H9 (cell line): Measurements from ENCODE around the gene RNF217. TPM values are rescaled to one million over a fixed set of nuclear protein-coding genes. Genes with fewer than 3 reads are reported as not detected.
A peak's percentile ranks its signal among the peaks of the same experiment; 100 is the strongest.

Experiments used
- DNase-seq: peaks from one replicate; pipeline ENCODE4 v3.0.0-alpha.2; 2017
- H2AFZ ChIP-seq: one replicate; pipeline ENCODE4 v1.6.1; 2013; ENCODE audit warnings: mild to moderate bottlenecking, low read length, control low read depth, moderate library complexity
- H2AK5ac ChIP-seq: 2 replicates; pipeline ENCODE4 v1.6.1; 2013; ENCODE audit warnings: low read length, control low read depth, mixed read lengths; ENCODE audit not compliant: insufficient read length
- H2BK120ac ChIP-seq: one replicate; pipeline ENCODE4 v1.6.1; 2013; ENCODE audit warnings: low read depth, mild to moderate bottlenecking, low read length, control low read depth, inconsistent platforms; ENCODE audit not compliant: poor library complexity, severe bottlenecking
- H2BK12ac ChIP-seq: 2 replicates; pipeline ENCODE4 v1.6.1; 2013; ENCODE audit warnings: low read length, control low read depth, mixed read lengths, low read depth; ENCODE audit not compliant: insufficient read length
- H2BK15ac ChIP-seq: 2 replicates; pipeline ENCODE4 v1.6.1; 2013; ENCODE audit warnings: low read depth, low read length, control low read depth
- H2BK20ac ChIP-seq: one replicate; pipeline ENCODE4 v1.6.1; 2013; ENCODE audit warnings: low read depth, mild to moderate bottlenecking, low read length, control low read depth, inconsistent platforms; ENCODE audit not compliant: poor library complexity, severe bottlenecking
- H2BK5ac ChIP-seq: 2 replicates; pipeline ENCODE4 v1.6.1; 2013; ENCODE audit warnings: low read length, control low read depth, mixed read lengths; ENCODE audit not compliant: insufficient read length
- H3K14ac ChIP-seq: 2 replicates; pipeline ENCODE4 v1.6.1; 2013; ENCODE audit warnings: low read length, control low read depth; ENCODE audit not compliant: insufficient read depth
- H3K18ac ChIP-seq: 2 replicates; pipeline ENCODE4 v1.6.1; 2013; ENCODE audit warnings: low read depth, mild to moderate bottlenecking, mixed read lengths, low read length, control low read depth; ENCODE audit not compliant: insufficient read length
- H3K23ac ChIP-seq: 2 replicates; pipeline ENCODE4 v1.6.1; 2013; ENCODE audit warnings: low read length, control low read depth, mixed read lengths, low read depth; ENCODE audit not compliant: insufficient read length
- H3K23me2 ChIP-seq: 2 replicates; pipeline ENCODE4 v1.6.1; 2013; ENCODE audit warnings: low read depth, mild to moderate bottlenecking, mixed read lengths, low read length, control low read depth; ENCODE audit not compliant: insufficient read length, poor library complexity, severe bottlenecking
- H3K27ac ChIP-seq: 2 replicates; pipeline ENCODE4 v1.5.1; 2013; ENCODE audit warnings: low read length, control low read depth, mixed read lengths, low read depth; ENCODE audit not compliant: insufficient read length
- H3K27me3 ChIP-seq: 2 replicates; pipeline ENCODE4 v1.6.1; 2013; ENCODE audit warnings: low read length, control low read depth, inconsistent platforms; ENCODE audit not compliant: insufficient read depth
- H3K4ac ChIP-seq: 2 replicates; pipeline ENCODE4 v1.6.1; 2013; ENCODE audit warnings: low read depth, mild to moderate bottlenecking, control low read depth, inconsistent platforms, low read length, moderate library complexity
- H3K4me1 ChIP-seq: 2 replicates; pipeline ENCODE4 v1.6.1; 2013; ENCODE audit warnings: low read length, control low read depth, inconsistent platforms; ENCODE audit not compliant: insufficient read depth
- H3K4me2 ChIP-seq: 2 replicates; pipeline ENCODE4 v1.6.1; 2013; ENCODE audit warnings: low read length, control low read depth, mixed read lengths; ENCODE audit not compliant: insufficient read length, insufficient read depth
- H3K56ac ChIP-seq: 2 replicates; pipeline ENCODE4 v1.6.1; 2013; ENCODE audit warnings: low read depth, mild to moderate bottlenecking, mixed read lengths, low read length, control low read depth; ENCODE audit not compliant: insufficient read length
- H3K79me1 ChIP-seq: 2 replicates; pipeline ENCODE4 v1.6.1; 2013; ENCODE audit warnings: low read depth, mild to moderate bottlenecking, moderate library complexity, low read length, control low read depth, inconsistent platforms; ENCODE audit not compliant: insufficient read depth, poor library complexity, severe bottlenecking
- H3K79me2 ChIP-seq: 2 replicates; pipeline ENCODE4 v1.6.1; 2013; ENCODE audit warnings: low read length, control low read depth, inconsistent platforms; ENCODE audit not compliant: insufficient read depth
- H3K9ac ChIP-seq: 2 replicates; pipeline ENCODE4 v1.6.1; 2013; ENCODE audit warnings: low read length, control low read depth, mixed read lengths; ENCODE audit not compliant: insufficient read length; ENCODE audit errors: extremely low read depth
- H3K9me3 ChIP-seq: one replicate; pipeline ENCODE4 v1.6.1; 2013; ENCODE audit warnings: low read depth, low read length, inconsistent platforms; ENCODE audit not compliant: control insufficient read depth
- H3T11ph ChIP-seq: one replicate; pipeline ENCODE4 v1.6.1; 2013; ENCODE audit warnings: mild to moderate bottlenecking, low read length, control low read depth, inconsistent platforms
- H4K20me1 ChIP-seq: one replicate; pipeline ENCODE4 v1.6.1; 2013; ENCODE audit not compliant: control insufficient read depth, insufficient read length, insufficient read depth
- H4K5ac ChIP-seq: 2 replicates; pipeline ENCODE4 v1.6.1; 2013; ENCODE audit warnings: low read depth, mild to moderate bottlenecking, mixed read lengths, low read length, control low read depth; ENCODE audit not compliant: insufficient read length
- H4K8ac ChIP-seq: replicated peaks from 2 replicates; pipeline ENCODE4 v1.6.1; 2013; ENCODE audit warnings: low read length, control low read depth, mixed read lengths, low read depth; ENCODE audit not compliant: insufficient read length
- H4K91ac ChIP-seq: 2 replicates; pipeline ENCODE4 v1.6.1; 2013; ENCODE audit warnings: low read depth, mild to moderate bottlenecking, moderate library complexity, mixed read lengths, low read length, control low read depth; ENCODE audit not compliant: insufficient read length
- H3K27ac Mint-ChIP-seq, 3 experiments: 2 replicates in 2 of 3; 3 replicates in 1 of 3; pipeline ENCODE4 v1.8.0; 2020 to 2021; ENCODE audit warnings: mixed read lengths in 3 of 3, mild to moderate bottlenecking in 1 of 3, moderate library complexity in 1 of 3
- H3K27me3 Mint-ChIP-seq: 2 replicates; pipeline ENCODE4 v1.8.0; 2021; ENCODE audit warnings: low read depth, mild to moderate bottlenecking, moderate library complexity, mixed read lengths
- H3K36me3 Mint-ChIP-seq, 3 experiments: 2 replicates in 2 of 3; 3 replicates in 1 of 3; pipeline ENCODE4 v1.8.0; 2020 to 2021; ENCODE audit warnings: low read depth in 3 of 3, mixed read lengths in 3 of 3; ENCODE audit not compliant: insufficient read depth in 1 of 3
- H3K4me1 Mint-ChIP-seq, 2 experiments: 2 replicates each; pipeline ENCODE4 v1.8.0; 2020; ENCODE audit warnings: mixed read lengths in 2 of 2
- H3K4me3 Mint-ChIP-seq, 2 experiments: 2 replicates in 1 of 2; 3 replicates in 1 of 2; pipeline ENCODE4 v1.8.0; 2020 to 2021; ENCODE audit warnings: mild to moderate bottlenecking in 2 of 2, mixed read lengths in 2 of 2, moderate library complexity in 1 of 2
- H3K9me3 Mint-ChIP-seq, 2 experiments: 2 replicates in 1 of 2; 3 replicates in 1 of 2; pipeline ENCODE4 v1.8.0; 2020; ENCODE audit warnings: mild to moderate bottlenecking in 2 of 2, mixed read lengths in 2 of 2, moderate library complexity in 1 of 2
- CTCF ChIP-seq: fragments of 200-600 bp; sonication (generic); conservative IDR thresholded peaks from 3 replicates; pipeline ENCODE4 v1.8.0; 2021; ENCODE audit warnings: antibody characterized with exemption, mild to moderate bottlenecking
- WGBS: extraction: QIAGEN DNeasy Blood & Tissue Kit; methylation state at CpG from one replicate; pipeline ENCODE4 v1.1.7; 2013; ENCODE audit warnings: missing lambda C conversion rate, low lambda C conversion rate, mixed read lengths; ENCODE audit not compliant: insufficient read length; ENCODE audit errors: extremely low coverage; 5-methylcytosine and 5-hydroxymethylcytosine counted together
- total RNA-seq: library from RNA; stranded (reverse); gene quantifications from 2 replicates; pipeline ENCODE4 v1.2.1, GENCODE V29; 2021

Gene RNF217
- total RNA-seq, 1 experiment from 2014 or later: 9.6 TPM

GRCh38 chr6:125002406-125002741 lies 40.1 kb downstream of the RNF217 start:
- Histone ChIP-seq H3K79me2 (no peaks in the 10 kb centered on the region), H3K9me3 (no peaks in the 10 kb centered on the region), H3K27ac (no peak overlapping the region), H3K4me1 (no peaks in the 10 kb centered on the region; the same call in 1 of the 2 replicates), H4K8ac (no peak overlapping the region), H4K5ac (no peak overlapping the region), H2BK15ac (no peak overlapping the region), H3K9ac (no peak overlapping the region), H3K4me2 (no peak overlapping the region), H3K56ac (no peak overlapping the region), H2AK5ac (no peak overlapping the region), H3T11ph (no peak overlapping the region), H2AFZ (no peak overlapping the region), H4K91ac (no peak overlapping the region), H3K4ac (no peak overlapping the region), H3K14ac (no peak overlapping the region), H4K20me1 (no peaks in the 10 kb centered on the region), H2BK120ac (no peak overlapping the region), H3K27me3 (no peaks in the 10 kb centered on the region), H2BK5ac (no peak overlapping the region), H2BK12ac (no peak overlapping the region), H3K23me2 (no peaks in the 10 kb centered on the region), H3K79me1 (no peaks in the 10 kb centered on the region), H3K23ac (no peak overlapping the region), H3K18ac (no peak overlapping the region), H2BK20ac (no peak overlapping the region)
- Mint-ChIP-seq H3K4me1 (peaks cover 18 to 20% of the 10 kb centered on the region in 2 experiments), H3K9me3 (peaks cover 0 to 6% of the 10 kb centered on the region in 2 experiments; a peak in 2 of 5 replicates), H3K36me3 (peaks cover 0 to 2% (median 2%) of the 10 kb centered on the region in 3 experiments; a peak in 2 of 7 replicates), H3K27me3 (no peaks in the 10 kb centered on the region), H3K27ac (peak overlapping the region; percentile 4 to 54 (median 11); a peak in 5 of 7 replicates), H3K4me3 (no peak overlapping the region)
- no peak for DNase-seq
- WGBS: no CpG with 5 or more reads among the region's 8 CpGs
- TF ChIP-seq CTCF: no peak
